Activated CD4-positive, alpha-beta T cell treated with anti-CD3 and anti-CD28 coated beads, Interleukin-2, amount 50 U/mL, for 1 hour (primary cell): ENCODE measurements around the gene DNASE1.

Source experiments
- DNase-seq: peaks from one replicate; pipeline ENCODE4 v3.0.0-alpha.2; 2020

DNASE1 gene

GRCh38 chr16:3701531-3701930 is 47.0 kb downstream of the DNASE1 start:
- DNase-seq = no peak

DNA sequence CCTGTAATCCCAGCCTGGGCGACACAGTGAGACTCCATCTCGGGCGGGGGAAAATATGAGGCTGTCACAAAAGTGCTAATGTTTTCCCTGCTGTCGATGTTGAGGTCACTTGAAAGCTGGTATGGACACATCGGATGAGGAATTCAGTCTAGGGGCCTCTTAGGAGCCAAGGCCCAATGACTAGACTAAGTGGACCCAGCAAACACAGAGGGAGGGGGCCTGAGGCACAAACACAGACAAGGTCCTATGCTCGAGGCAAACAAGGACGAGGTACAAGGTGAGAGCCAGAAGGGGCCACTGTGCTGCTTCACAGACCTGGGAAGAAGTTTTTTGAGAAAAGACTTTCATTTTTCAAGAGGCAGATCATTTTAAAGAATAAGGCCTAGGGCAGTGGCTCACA is 47.6 kb downstream of the DNASE1 start:
- DNase-seq = no peak

- DNase-seq = no peak
Measured at GRCh38 chr16:3706253-3707012, 51.9 kb downstream of the DNASE1 start.
